T-cell (primary cell): ENCODE data around the gene TPM4. TPM values are rescaled to one million over a fixed set of nuclear protein-coding genes. Genes with fewer than 3 reads are reported as not detected.

ENCODE experiments used
- ATAC-seq, 4 experiments: fragments of 200-7000 bp in 3 of 4; fragments of 150-1000 bp in 1 of 4; cut with Tn5 transposase; replicated peaks in 1 of 4; 1 replicate in 3 of 4; 2 replicates in 1 of 4; pipeline ENCODE4 v1.10.0; 2021; ENCODE audit warnings: moderate library complexity in 3 of 4, mild to moderate bottlenecking in 2 of 4, moderate number of reproducible peaks in 1 of 4
- CTCF ChIA-PET, 2 donors: fragments of 300-600 bp; sonication (Branson Sonifier 250); formaldehyde crosslinking; loops; one replicate each; lab custom pipeline; 2022; ENCODE audit warnings: antibody characterized with exemption in 2 of 2; lab: Charles Lee
- POLR2A ChIA-PET, 2 donors: fragments of 300-600 bp; sonication (Branson Sonifier 250); formaldehyde crosslinking; loops; one replicate each; lab custom pipeline; 2022; ENCODE audit warnings: antibody characterized with exemption in 2 of 2; lab: Charles Lee
- DNase-seq, 35 experiments: peaks; one replicate each; pipeline versions ENCODE4 v3.0.0 to v3.0.0-alpha.2; 2013 to 2023
- H3K27ac ChIP-seq: one replicate; pipeline ENCODE4 v1.5.1; 2013; ENCODE audit warnings: low read length
- H3K27me3 ChIP-seq, 2 experiments: replicated peaks in 1 of 2; 1 replicate in 1 of 2; 2 replicates in 1 of 2; pipeline versions ENCODE4 v1.6.1 to v1.7.0; 2013; ENCODE audit warnings: low read length in 1 of 2, mixed read lengths in 1 of 2; ENCODE audit not compliant: control insufficient read depth in 2 of 2, insufficient read depth in 2 of 2; ENCODE audit errors: extremely low read depth in 1 of 2
- H3K36me3 ChIP-seq, 2 donors: 1 replicate in 1 of 2; 2 replicates in 1 of 2; pipeline versions ENCODE4 v1.6.1 to v1.7.0; 2013; ENCODE audit warnings: low read length in 1 of 2; ENCODE audit not compliant: control insufficient read depth in 2 of 2, insufficient read depth in 1 of 2; ENCODE audit errors: extremely low read depth in 1 of 2
- H3K4me1 ChIP-seq, 2 experiments: 1 replicate in 1 of 2; 2 replicates in 1 of 2; pipeline versions ENCODE4 v1.6.1 to v1.7.0; 2013; ENCODE audit warnings: low read length in 2 of 2, mixed read lengths in 1 of 2; ENCODE audit not compliant: insufficient read depth in 2 of 2, control insufficient read depth in 1 of 2; ENCODE audit errors: extremely low read depth in 1 of 2
- H3K4me3 ChIP-seq, 2 donors: 1 replicate in 1 of 2; 2 replicates in 1 of 2; pipeline versions ENCODE4 v1.5.1 to v1.7.0; 2013; ENCODE audit warnings: mild to moderate bottlenecking in 2 of 2, low read length in 1 of 2, moderate library complexity in 1 of 2; ENCODE audit not compliant: control insufficient read depth in 1 of 2; ENCODE audit errors: extremely low read depth in 1 of 2
- H3K9me3 ChIP-seq: 2 replicates; pipeline ENCODE4 v1.7.0; 2013
- H3K27ac Mint-ChIP-seq, 2 donors: one replicate each; pipeline ENCODE4 v1.8.0; 2020 to 2021; ENCODE audit warnings: mild to moderate bottlenecking in 2 of 2, mixed read lengths in 2 of 2
- H3K27me3 Mint-ChIP-seq, 2 donors: one replicate each; pipeline ENCODE4 v1.8.0; 2021 to 2022; ENCODE audit warnings: mixed read lengths in 2 of 2
- H3K36me3 Mint-ChIP-seq: one replicate; pipeline ENCODE4 v1.8.0; 2021; ENCODE audit warnings: mixed read lengths
- H3K4me1 Mint-ChIP-seq, 3 donors: one replicate each; pipeline ENCODE4 v1.8.0; 2020 to 2022; ENCODE audit warnings: mixed read lengths in 3 of 3, mild to moderate bottlenecking in 1 of 3
- H3K4me3 Mint-ChIP-seq, 3 donors: one replicate each; pipeline ENCODE4 v1.8.0; 2020 to 2022; ENCODE audit warnings: mild to moderate bottlenecking in 3 of 3, mixed read lengths in 3 of 3, moderate library complexity in 3 of 3
- H3K9me3 Mint-ChIP-seq, 3 donors: one replicate each; pipeline ENCODE4 v1.8.0; 2020 to 2022; ENCODE audit warnings: mixed read lengths in 3 of 3
- WGBS: methylation state at CpG from one replicate; pipeline ENCODE4 v1.1.5; 2013; ENCODE audit warnings: missing lambda C conversion rate; ENCODE audit not compliant: insufficient coverage; 5-methylcytosine and 5-hydroxymethylcytosine counted together
- total RNA-seq, 35 experiments: library from RNA in 6 of 35; stranded (reverse) in 6 of 35; fragments of 120-200 nt in 1 of 35; gene quantifications; one replicate each; pipeline versions ENCODE4 v1.2.1 to v1.2.4 and lab custom pipeline; 2013 to 2026

TPM4 gene
- total RNA-seq, 5 donors from 2014 or later (not counting 1 experiment from before 2014, with no cell fraction given), result 83.6 to 189 (median 99.5) TPM

GRCh38 chr19:16073481-16073880 is 2.8 kb upstream of the TPM4 start:
- H3K4me1 ChIP-seq, result peaks cover 38 to 73% of the 10 kb centered on the region in 2 experiments
- H3K27ac ChIP-seq, result peak overlapping the region; percentile 51
- no peak for ATAC-seq

DNA sequence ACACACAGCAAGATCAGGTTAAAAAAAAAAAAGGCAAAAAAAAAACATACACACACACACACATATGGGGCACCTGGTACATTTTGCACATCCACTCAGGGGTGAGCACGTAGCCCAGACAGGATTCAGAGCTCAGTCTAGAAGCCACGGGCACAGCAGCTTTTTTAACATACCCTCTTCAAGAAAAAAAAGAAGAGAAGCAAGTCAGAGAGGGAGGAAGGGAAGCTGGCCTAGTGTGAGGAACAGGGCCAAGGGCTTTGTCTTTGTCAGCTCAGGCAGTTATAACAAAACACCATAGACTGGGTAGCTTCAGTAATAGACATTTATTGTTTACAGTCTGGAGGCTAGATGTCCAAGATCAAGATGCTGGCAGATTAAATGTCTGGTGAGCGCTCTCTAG is 2.3 kb upstream of the TPM4 start:
- Mint-ChIP-seq H3K9me3 (no peaks in the 10 kb centered on the region), H3K36me3 (no peaks in the 10 kb centered on the region), H3K4me1 (peaks cover 54 to 59% (median 57%) of the 10 kb centered on the region in 3 donors), H3K4me3 (peak overlapping the region; percentile 17 to 95 (median 28)), H3K27ac (peak overlapping the region; percentile 93 to 95), H3K27me3 (no peaks in the 10 kb centered on the region)
- ChIA-PET CTCF (interaction anchor here (0.6 to 1.4 kb wide), 3 partner anchors 11 to 288 kb away, joined by 6 to 10 read pairs (median 9); no protein-coding TSS in a partner anchor), POLR2A (no interaction called here)
- WGBS, result 89% methylated on average over 1 of the region's 3 CpGs
- H3K27ac ChIP-seq, result peak overlapping the region; percentile 51
- H3K4me1 ChIP-seq, result peaks cover 39 to 76% of the 10 kb centered on the region in 2 experiments
- no peaks in the 10 kb centered on the region for H3K27me3 ChIP-seq
- ATAC-seq, result peak in 1 of 4 experiments; percentile 18
- H3K4me3 ChIP-seq, result no peak overlapping the region
- H3K36me3 ChIP-seq, result no peaks in the 10 kb centered on the region
- H3K9me3 ChIP-seq, result no peaks in the 10 kb centered on the region
- peak in 19 of 35 experiments; percentile 20 to 65 (median 36) for DNase-seq

More at GRCh38 chr19:16073481-16073880, 2.8 kb upstream of the TPM4 start:
- H3K27me3 Mint-ChIP-seq, result no peaks in the 10 kb centered on the region
- H3K9me3 ChIP-seq, result no peaks in the 10 kb centered on the region
- H3K4me3 ChIP-seq, result no peak overlapping the region
- peak overlapping the region in 1 of 3 donors; percentile 95 for H3K4me3 Mint-ChIP-seq
- POLR2A ChIA-PET, result no interaction called here
- DNase-seq, result no peak
- H3K27me3 ChIP-seq, result no peaks in the 10 kb centered on the region
- WGBS, result 88% methylated on average over 3 of the region's 7 CpGs
- H3K9me3 Mint-ChIP-seq, result no peaks in the 10 kb centered on the region
- no peaks in the 10 kb centered on the region for H3K36me3 ChIP-seq
- H3K36me3 Mint-ChIP-seq, result no peaks in the 10 kb centered on the region
- H3K27ac Mint-ChIP-seq, result peak overlapping the region; percentile 93 to 95
- CTCF ChIA-PET, result interaction anchor here in 1 of 2 donors (1.0 to 1.4 kb wide), 2 partner anchors 11 to 12 kb away, joined by 6 to 9 read pairs; no protein-coding TSS in a partner anchor
- peaks cover 49 to 54% (median 54%) of the 10 kb centered on the region in 3 donors for H3K4me1 Mint-ChIP-seq

DNA sequence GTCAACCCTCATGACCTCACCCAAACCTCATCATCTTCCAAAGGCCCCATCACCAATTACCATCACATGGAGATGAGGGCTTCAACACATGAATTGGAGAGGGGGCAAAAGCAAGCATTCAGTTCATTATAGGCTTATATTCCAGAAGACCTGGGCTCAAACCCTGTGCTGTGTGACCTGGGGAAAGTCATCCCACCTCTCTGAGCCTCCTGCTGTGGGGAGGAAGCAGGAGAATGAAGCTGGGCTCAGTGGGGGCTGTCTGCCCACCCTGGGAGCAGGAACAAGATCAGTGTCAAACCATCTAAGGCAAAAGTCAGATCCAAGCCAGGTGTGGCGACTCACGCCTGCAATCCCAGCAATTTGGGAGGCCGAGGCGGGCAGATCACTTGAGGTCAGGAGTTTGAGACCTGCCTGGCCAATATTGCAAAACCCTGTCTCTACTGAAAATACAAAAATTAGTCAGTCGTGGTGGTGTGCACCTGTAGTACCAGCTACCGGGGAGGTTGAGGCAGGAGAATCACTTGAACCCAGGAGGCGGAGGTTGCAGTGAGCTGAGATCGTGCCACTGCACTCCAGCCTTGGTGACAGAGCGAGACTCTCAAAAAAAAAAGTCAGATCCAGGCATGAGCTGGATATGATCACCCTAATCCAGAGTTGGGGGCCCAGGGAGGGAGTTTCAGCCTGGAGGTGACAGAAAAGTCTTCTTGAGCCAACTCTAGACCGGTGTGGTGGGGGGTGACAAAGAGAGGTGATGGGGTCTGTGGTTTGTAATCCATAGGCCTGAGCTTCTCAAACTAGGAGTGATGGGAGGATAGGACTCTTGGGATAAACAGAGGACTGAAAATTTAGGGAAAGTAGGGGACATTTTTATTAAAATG is 1.6 kb upstream of the TPM4 start:
- peaks cover 62 to 67% (median 65%) of the 10 kb centered on the region in 3 donors for H3K4me1 Mint-ChIP-seq
- no peaks in the 10 kb centered on the region for H3K27me3 Mint-ChIP-seq
- Histone ChIP-seq H3K27me3 (no peaks in the 10 kb centered on the region), H3K27ac (peak overlapping the region; percentile 93), H3K9me3 (no peaks in the 10 kb centered on the region), H3K36me3 (no peaks in the 10 kb centered on the region), H3K4me1 (peaks cover 41 to 79% of the 10 kb centered on the region in 2 experiments), H3K4me3 (no peak overlapping the region)
- 91% methylated on average over 10 of the region's 10 CpGs for WGBS
- DNase-seq (no peak), ATAC-seq (no peak)
- ChIA-PET POLR2A (interaction anchor here in 1 of 2 donors (0.6 to 0.7 kb wide), 2 partner anchors 10 to 69 kb away, joined by 3 read pairs; no protein-coding TSS in a partner anchor), CTCF (interaction anchor here (0.6 to 1.4 kb wide), 3 partner anchors 10 to 287 kb away, joined by 6 to 10 read pairs (median 9); no protein-coding TSS in a partner anchor)
- H3K9me3 Mint-ChIP-seq, result no peaks in the 10 kb centered on the region
- H3K27ac Mint-ChIP-seq, result peak overlapping the region; percentile 93 to 95
- H3K36me3 Mint-ChIP-seq, result no peaks in the 10 kb centered on the region
- peak overlapping the region; percentile 75 to 95 (median 86) for H3K4me3 Mint-ChIP-seq

DNA sequence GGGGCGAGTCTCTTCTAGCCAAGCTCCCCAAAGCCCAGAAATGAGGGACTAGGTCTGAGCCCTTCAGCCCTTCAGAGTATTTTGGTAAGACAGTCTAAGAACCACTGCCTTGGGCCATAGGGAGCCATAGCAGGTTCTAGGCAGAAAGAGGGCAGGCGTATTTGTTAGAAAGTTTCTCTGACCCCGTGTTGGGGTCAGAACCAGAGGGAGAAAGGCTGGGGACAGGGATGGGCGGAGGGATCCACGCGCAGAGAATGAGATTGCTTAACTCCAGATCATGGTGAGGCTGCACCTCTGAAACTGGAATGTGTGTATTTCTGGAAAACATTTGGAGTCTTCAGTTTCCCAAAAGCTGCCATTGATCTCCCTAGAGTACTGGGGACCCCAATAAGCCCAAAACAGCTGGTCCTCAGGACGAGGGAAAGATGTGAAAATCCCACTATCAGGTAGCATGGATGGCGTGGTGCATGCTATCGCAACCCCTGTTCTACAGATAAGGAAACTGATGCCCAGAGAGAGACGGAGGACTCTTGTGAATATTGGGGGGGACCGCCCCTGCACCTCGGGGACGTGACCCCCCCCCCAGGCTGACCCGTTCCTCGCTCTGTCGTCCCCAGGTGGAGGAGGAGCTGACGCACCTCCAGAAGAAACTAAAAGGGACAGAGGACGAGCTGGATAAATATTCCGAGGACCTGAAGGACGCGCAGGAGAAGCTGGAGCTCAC is 703 bp upstream of the TPM4 start:
- Mint-ChIP-seq H3K27ac (peak overlapping the region; percentile 93 to 95), H3K36me3 (no peaks in the 10 kb centered on the region), H3K27me3 (no peaks in the 10 kb centered on the region), H3K4me1 (peaks cover 70 to 75% (median 73%) of the 10 kb centered on the region in 3 donors), H3K9me3 (no peaks in the 10 kb centered on the region), H3K4me3 (peak overlapping the region; percentile 75 to 95 (median 86))
- H3K4me3 ChIP-seq, result peak overlapping the region; percentile 72 to 74
- POLR2A ChIA-PET, result no interaction called here
- DNase-seq (no peak), ATAC-seq (no peak)
- H3K27ac ChIP-seq, result peak overlapping the region; percentile 93
- no peaks in the 10 kb centered on the region for H3K9me3 ChIP-seq
- 37% methylated on average over 16 of the region's 21 CpGs for WGBS
- peaks cover 0 to 3% of the 10 kb centered on the region in 2 donors for H3K36me3 ChIP-seq
- CTCF ChIA-PET, result interaction anchor here in 1 of 2 donors (0.7 to 1.1 kb wide), 4 partner anchors 9 to 1000 kb away, joined by 3 to 6 read pairs (median 3); partner anchors contain the start of gene HAUS8
- H3K4me1 ChIP-seq, result peaks cover 40 to 79% of the 10 kb centered on the region in 2 experiments
- H3K27me3 ChIP-seq, result no peaks in the 10 kb centered on the region

DNA sequence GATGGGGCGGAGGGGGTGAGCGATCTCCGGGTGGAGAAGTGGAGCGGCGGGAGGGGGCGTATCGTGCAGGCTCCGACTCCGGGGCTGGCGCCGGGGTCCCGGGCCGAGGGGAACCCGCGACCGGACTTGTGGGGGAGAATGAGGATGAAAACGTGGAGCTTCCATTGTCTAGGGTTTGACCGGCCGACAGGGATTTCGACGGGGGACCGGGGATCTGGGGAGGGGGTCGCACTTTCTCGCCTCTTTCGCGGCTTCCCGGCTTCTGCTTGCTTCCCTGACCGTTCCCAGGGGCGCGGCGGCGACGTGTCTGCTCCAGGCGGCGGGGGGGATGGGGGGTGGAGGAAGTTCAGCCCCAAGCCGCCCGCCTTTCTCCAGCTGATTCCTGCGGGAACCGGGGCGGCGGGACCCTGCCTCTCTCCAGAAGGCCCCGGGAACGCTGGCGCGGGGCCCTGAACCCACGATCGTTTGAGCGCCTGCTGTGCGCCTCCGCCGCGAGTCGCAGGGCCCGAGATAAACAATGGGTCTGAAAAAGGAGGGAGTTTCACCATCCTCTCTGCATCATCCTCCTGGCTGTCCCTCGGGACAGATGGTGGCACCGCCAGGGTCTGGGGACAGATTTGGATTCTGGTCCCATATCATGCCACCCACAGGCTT is 790 bp downstream of the TPM4 start:
- ChIA-PET POLR2A (interaction anchor here in 1 of 2 donors (0.6 kb wide), 1 partner anchor 698 kb away, joined by 3 read pairs; no protein-coding TSS in a partner anchor), CTCF (interaction anchor here in 1 of 2 donors (0.8 to 2.0 kb wide), 5 partner anchors 9 to 108 kb away, joined by 3 to 11 read pairs (median 3); partner anchors contain the start of gene FAM32A)

More for the DNA sequence above, 790 bp downstream of the TPM4 start:
- Histone ChIP-seq H3K27ac (peak overlapping the region; percentile 78), H3K36me3 (peaks cover 7 to 10% of the 10 kb centered on the region in 2 donors), H3K27me3 (no peaks in the 10 kb centered on the region), H3K9me3 (no peaks in the 10 kb centered on the region), H3K4me3 (peak overlapping the region; percentile 74 to 96), H3K4me1 (peaks cover 36 to 81% of the 10 kb centered on the region in 2 experiments)
- H3K4me3 Mint-ChIP-seq, result peak overlapping the region; percentile 75 to 95 (median 81)
- peak in 7 of 35 experiments; percentile 13 to 43 (median 25) for DNase-seq
- H3K9me3 Mint-ChIP-seq, result no peaks in the 10 kb centered on the region
- peaks cover 10% of the 10 kb centered on the region for H3K36me3 Mint-ChIP-seq
- no peak for ATAC-seq
- H3K4me1 Mint-ChIP-seq, result peaks cover 77 to 82% (median 82%) of the 10 kb centered on the region in 3 donors
- H3K27me3 Mint-ChIP-seq, result no peaks in the 10 kb centered on the region
- 0% methylated on average over 23 of the region's 56 CpGs for WGBS
- peak overlapping the region; percentile 95 to 99 for H3K27ac Mint-ChIP-seq
